ENCODE data around the gene FLRT3. TPM values are rescaled to one million over a fixed set of nuclear protein-coding genes. Genes with fewer than 3 reads are reported as not detected.

Gene FLRT3
- total RNA-seq, 1 experiment from 2014 or later, result not detected

GRCh38 chr20:14288341-14289330, 48.8 kb downstream of the FLRT3 start:
- POLR2A ChIA-PET (ENCODE audit: low non-redundant PET), result no interaction called here
- no peaks in the 10 kb centered on the region for H3K4me1 ChIP-seq (ENCODE audit: insufficient read depth, low read length, poor library complexity, severe bottlenecking)
- no TSS peak for BruUV-seq (replicated peaks)
- intact Hi-C loops (cut with micrococcal nuclease; ENCODE audit: unreplicated experiment), result no loop called here
- H3K9me3 ChIP-seq (ENCODE audit: low read depth, low read length, poor library complexity, severe bottlenecking), result no peaks in the 10 kb centered on the region
- H3K4me3 ChIP-seq (ENCODE audit: low read depth, low read length, poor library complexity, severe bottlenecking), result no peak overlapping the region
- CTCF ChIA-PET, result no interaction called here
- no peak for DNase-seq (ENCODE audit: low spot score)
- no peaks in the 10 kb centered on the region for H3K27me3 ChIP-seq (replicated peaks; ENCODE audit: insufficient read depth, low read depth, low read length, poor library complexity)
- H3K36me3 ChIP-seq (ENCODE audit: insufficient read depth, low read length, poor library complexity, severe bottlenecking), result no peaks in the 10 kb centered on the region
- H3K27ac ChIP-seq (ENCODE audit: low read depth, low read length, poor library complexity, severe bottlenecking), result no peak overlapping the region
- TF ChIP-seq EZH2 (IDR thresholded peaks at IDR 0.05; ENCODE audit: borderline replicate concordance, low read depth, low read length, poor library complexity, severe bottlenecking) (no peak), CTCF (conservative IDR thresholded peaks at IDR 0.05; ENCODE audit: low read depth, low read length) (no peak)

- CTCF ChIA-PET, result no interaction called here
- BruUV-seq (replicated peaks), result no TSS peak
- no peak overlapping the region for H3K27ac ChIP-seq (ENCODE audit: low read depth, low read length, poor library complexity, severe bottlenecking)
- POLR2A ChIA-PET (ENCODE audit: low non-redundant PET), result no interaction called here
- H3K9me3 ChIP-seq (ENCODE audit: low read depth, low read length, poor library complexity, severe bottlenecking), result no peaks in the 10 kb centered on the region
- no peak overlapping the region for H3K4me3 ChIP-seq (ENCODE audit: low read depth, low read length, poor library complexity, severe bottlenecking)
- H3K4me1 ChIP-seq (ENCODE audit: insufficient read depth, low read length, poor library complexity, severe bottlenecking), result no peaks in the 10 kb centered on the region
- H3K36me3 ChIP-seq (ENCODE audit: insufficient read depth, low read length, poor library complexity, severe bottlenecking), result no peaks in the 10 kb centered on the region
- no peaks in the 10 kb centered on the region for H3K27me3 ChIP-seq (replicated peaks; ENCODE audit: insufficient read depth, low read depth, low read length, poor library complexity)
- intact Hi-C loops (cut with micrococcal nuclease; ENCODE audit: unreplicated experiment), result no loop called here
- TF ChIP-seq EZH2 (IDR thresholded peaks at IDR 0.05; ENCODE audit: borderline replicate concordance, low read depth, low read length, poor library complexity, severe bottlenecking) (no peak), CTCF (conservative IDR thresholded peaks at IDR 0.05; ENCODE audit: low read depth, low read length) (no peak)
- no peak for DNase-seq (ENCODE audit: low spot score)
Observed at GRCh38 chr20:14284443-14284842, 53.0 kb downstream of the FLRT3 start.

- no peak for DNase-seq (ENCODE audit: low spot score)
- Histone ChIP-seq H3K4me3 (ENCODE audit: low read depth, low read length, poor library complexity, severe bottlenecking) (no peak overlapping the region), H3K36me3 (ENCODE audit: insufficient read depth, low read length, poor library complexity, severe bottlenecking) (no peaks in the 10 kb centered on the region), H3K27me3 (replicated peaks; ENCODE audit: insufficient read depth, low read depth, low read length, poor library complexity) (no peaks in the 10 kb centered on the region), H3K27ac (ENCODE audit: low read depth, low read length, poor library complexity, severe bottlenecking) (no peak overlapping the region), H3K9me3 (ENCODE audit: low read depth, low read length, poor library complexity, severe bottlenecking) (no peaks in the 10 kb centered on the region), H3K4me1 (ENCODE audit: insufficient read depth, low read length, poor library complexity, severe bottlenecking) (no peaks in the 10 kb centered on the region)
- TF ChIP-seq EZH2 (IDR thresholded peaks at IDR 0.05; ENCODE audit: borderline replicate concordance, low read depth, low read length, poor library complexity, severe bottlenecking) (no peak), CTCF (conservative IDR thresholded peaks at IDR 0.05; ENCODE audit: low read depth, low read length) (no peak)
- ChIA-PET POLR2A (ENCODE audit: low non-redundant PET) (no interaction called here), CTCF (no interaction called here)
- no TSS peak for BruUV-seq (replicated peaks)
- intact Hi-C loops (cut with micrococcal nuclease; ENCODE audit: unreplicated experiment), result no loop called here
Observed at GRCh38 chr20:14282140-14282539, 55.3 kb downstream of the FLRT3 start.

Measured in A673 (cell line).